MM.1S (cell line): ENCODE results near the gene MRPS2.

Experiments used
- CTCF ChIP-seq: fragments of 300-600 bp; sonication (generic); IDR thresholded peaks from 2 replicates; pipeline ENCODE4 v1.5.1; 2016; ENCODE audit warnings: antibody characterized with exemption, low read length, mixed read lengths
- EZH2 ChIP-seq: fragments of 300-600 bp; sonication (generic); optimal IDR thresholded peaks from 2 replicates; pipeline ENCODE3; 2017; ENCODE audit warnings: low read depth, mild to moderate bottlenecking, antibody characterized with exemption, low read length, mixed read lengths
- EZH2phosphoT487 ChIP-seq: fragments of 300-600 bp; sonication (generic); IDR thresholded peaks from 2 replicates; pipeline ENCODE4 v1.6.1; 2018; ENCODE audit warnings: antibody characterized with exemption, low read length

- TF ChIP-seq CTCF = no peak
- TF ChIP-seq EZH2 = no peak
- TF ChIP-seq EZH2phosphoT487 = no peak
Observed at GRCh38 chr9:135544981-135545635, 44.6 kb downstream of the MRPS2 start.
